Amniotic stem cell (primary cell): ENCODE measurements around the gene MYO16.

Experiments used
- DNase-seq: peaks from one replicate; lab custom pipeline; 2025; lab: John Stamatoyannopoulos, UW

MYO16 gene

GRCh38 chr13:109154546-109154945 lies 525.1 kb downstream of the MYO16 start:
- DNase-seq = no peak

GRCh38 chr13:109154966-109155761 lies 525.8 kb downstream of the MYO16 start:
- DNase-seq = no peak

- DNase-seq = peak; percentile 56
Observed at GRCh38 chr13:109156181-109156935, 526.9 kb downstream of the MYO16 start.

- DNase-seq = no peak
Observed at GRCh38 chr13:109157275-109157674, 527.9 kb downstream of the MYO16 start.

- no peak for DNase-seq
Observed at GRCh38 chr13:109158383-109158782, 529.0 kb downstream of the MYO16 start.

GRCh38 chr13:109159650-109160309 lies 530.4 kb downstream of the MYO16 start:
- DNase-seq = no peak

- no peak for DNase-seq
Observed at GRCh38 chr13:109160357-109160756, 530.9 kb downstream of the MYO16 start.

- no peak for DNase-seq
Observed at GRCh38 chr13:109160887-109161669, 531.7 kb downstream of the MYO16 start.

GRCh38 chr13:109162248-109163036 lies 533.0 kb downstream of the MYO16 start:
- DNase-seq = no peak

- no peak for DNase-seq
Observed at GRCh38 chr13:109163037-109163379, 533.6 kb downstream of the MYO16 start.

GRCh38 chr13:109165417-109165904 lies 536.0 kb downstream of the MYO16 start:
- DNase-seq = no peak

GRCh38 chr13:109166804-109167203 lies 537.4 kb downstream of the MYO16 start:
- DNase-seq = no peak

GRCh38 chr13:109172136-109172535 lies 542.7 kb downstream of the MYO16 start:
- DNase-seq = no peak

GRCh38 chr13:109175666-109176065 lies 546.3 kb downstream of the MYO16 start:
- no peak for DNase-seq

GRCh38 chr13:109180905-109181425 lies 551.6 kb downstream of the MYO16 start:
- peak; percentile 72 for DNase-seq

- DNase-seq = no peak
Observed at GRCh38 chr13:109182777-109183465, 553.5 kb downstream of the MYO16 start.

- no peak for DNase-seq
Observed at GRCh38 chr13:109191413-109191812, 562.0 kb downstream of the MYO16 start.

- DNase-seq = no peak
Observed at GRCh38 chr13:109192306-109192705, 562.9 kb downstream of the MYO16 start.

GRCh38 chr13:109196948-109197347 lies 567.5 kb downstream of the MYO16 start:
- no peak for DNase-seq

- DNase-seq = no peak
Observed at GRCh38 chr13:109198585-109198984, 569.2 kb downstream of the MYO16 start.
